ENCODE results near the gene EGFR.

DNA sequence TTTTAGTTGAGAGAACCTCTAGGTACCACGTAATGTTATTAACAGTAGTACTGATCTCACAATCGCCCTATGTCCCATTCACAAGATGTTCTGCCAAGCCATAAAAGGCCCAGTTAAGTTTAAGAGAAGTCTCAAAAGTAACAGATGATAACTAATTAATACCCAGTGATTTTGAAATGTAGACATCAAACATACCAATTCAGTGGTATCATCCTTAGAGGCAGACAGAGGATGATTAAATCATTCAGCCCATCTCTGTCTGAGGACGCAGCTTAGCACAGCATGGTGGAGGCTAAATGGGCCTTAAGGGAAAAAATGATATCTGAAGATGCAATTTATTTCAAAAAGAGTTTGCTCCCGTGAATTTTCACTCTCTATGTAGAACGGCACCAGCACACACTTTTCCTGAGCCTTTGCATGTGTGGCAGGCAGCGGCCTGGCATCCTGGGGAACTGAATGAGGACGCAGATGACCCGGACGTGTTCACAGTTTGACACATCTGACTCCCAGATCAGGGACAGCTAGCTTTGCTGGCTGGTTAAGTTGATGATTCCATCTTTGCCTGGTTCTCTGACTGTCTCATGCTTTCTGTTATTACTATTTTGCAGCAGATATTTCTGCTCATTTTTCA lies 13.4 kb downstream of the EGFR start:
- TF ChIP-seq, protein P1, sequence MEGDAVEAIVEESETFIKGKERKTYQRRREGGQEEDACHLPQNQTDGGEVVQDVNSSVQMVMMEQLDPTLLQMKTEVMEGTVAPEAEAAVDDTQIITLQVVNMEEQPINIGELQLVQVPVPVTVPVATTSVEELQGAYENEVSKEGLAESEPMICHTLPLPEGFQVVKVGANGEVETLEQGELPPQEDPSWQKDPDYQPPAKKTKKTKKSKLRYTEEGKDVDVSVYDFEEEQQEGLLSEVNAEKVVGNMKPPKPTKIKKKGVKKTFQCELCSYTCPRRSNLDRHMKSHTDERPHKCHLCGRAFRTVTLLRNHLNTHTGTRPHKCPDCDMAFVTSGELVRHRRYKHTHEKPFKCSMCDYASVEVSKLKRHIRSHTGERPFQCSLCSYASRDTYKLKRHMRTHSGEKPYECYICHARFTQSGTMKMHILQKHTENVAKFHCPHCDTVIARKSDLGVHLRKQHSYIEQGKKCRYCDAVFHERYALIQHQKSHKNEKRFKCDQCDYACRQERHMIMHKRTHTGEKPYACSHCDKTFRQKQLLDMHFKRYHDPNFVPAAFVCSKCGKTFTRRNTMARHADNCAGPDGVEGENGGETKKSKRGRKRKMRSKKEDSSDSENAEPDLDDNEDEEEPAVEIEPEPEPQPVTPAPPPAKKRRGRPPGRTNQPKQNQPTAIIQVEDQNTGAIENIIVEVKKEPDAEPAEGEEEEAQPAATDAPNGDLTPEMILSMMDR (IDR thresholded peaks at IDR 0.05) = no peak
- TF ChIP-seq POLR2A (IDR thresholded peaks at IDR 0.05) (no peak), POLR2AphosphoS5 (IDR thresholded peaks at IDR 0.05) (no peak)

All from prostate gland (tissue), 2 donors.